Lower lobe of right lung (tissue), 2 donors: ENCODE measurements around the gene LY86. TPM values are rescaled to one million over a fixed set of nuclear protein-coding genes. Genes with fewer than 3 reads are reported as not detected.
"Not testable (repeated sequence)": the region's sequence is repeated elsewhere in the genome, so short reads cannot be mapped to it uniquely, and the experiment has no call there.

Experiments
- ATAC-seq, 2 donors: fragments of 200-7000 bp; cut with Tn5 transposase; one replicate each; pipeline ENCODE4 v1.9.1; 2020 to 2022; ENCODE audit warnings: mild to moderate bottlenecking in 2 of 2, moderate library complexity in 2 of 2
- DNase-seq: peaks from one replicate; pipeline ENCODE4 v3.0.0-alpha.2; 2020
- H3K27ac ChIP-seq: fragments of 200-600 bp; one replicate; pipeline ENCODE4 v1.8.0; 2022
- H3K27me3 ChIP-seq: fragments of 200-600 bp; one replicate; pipeline ENCODE4 v1.8.0; 2022; ENCODE audit warnings: low read depth
- H3K36me3 ChIP-seq: fragments of 200-600 bp; one replicate; pipeline ENCODE4 v1.8.0; 2022; ENCODE audit warnings: mild to moderate bottlenecking
- H3K4me1 ChIP-seq: fragments of 200-600 bp; one replicate; pipeline ENCODE4 v1.8.0; 2022
- H3K4me3 ChIP-seq: fragments of 200-600 bp; one replicate; pipeline ENCODE4 v1.8.0; 2022; ENCODE audit warnings: mild to moderate bottlenecking
- H3K9me3 ChIP-seq: fragments of 200-600 bp; one replicate; pipeline ENCODE4 v1.8.0; 2022
- CTCF ChIP-seq: fragments of 200-600 bp; IDR thresholded peaks from one replicate; pipeline ENCODE4 v1.8.0; 2022; ENCODE audit warnings: antibody characterized with exemption, mild to moderate bottlenecking
- intact Hi-C: fragments of 100-400 bp; cut with DNase I; formaldehyde crosslinking; loops from one replicate; pipeline ENCODE4 v1.11.0; 2022
- total RNA-seq: library from RNA; stranded (reverse); fragmentation: NEBNext Ultra II Directional; extraction: Animal tissue kit (Norgen Biotek cat#: 25700); gene quantifications from one replicate; pipeline ENCODE4 v1.2.1, GENCODE V29; 2021
- donor health status: DM: no; HTN: yes; CAD: no; lungs with severe emphysema.

The LY86 gene
- total RNA-seq, 1 donor from 2014 or later = 20.2 TPM

GRCh38 chr6:6605873-6606272 lies 17.4 kb downstream of the LY86 start:
- DNase-seq = no peak
- intact Hi-C loops = no loop called here
- H3K27ac ChIP-seq = no peak overlapping the region
- TF ChIP-seq CTCF = no peak
- H3K4me3 ChIP-seq = no peak overlapping the region
- peaks cover 10% of the 10 kb centered on the region for H3K9me3 ChIP-seq
- H3K4me1 ChIP-seq = no peaks in the 10 kb centered on the region
- no peak for ATAC-seq
- H3K36me3 ChIP-seq = no peaks in the 10 kb centered on the region
- no peaks in the 10 kb centered on the region for H3K27me3 ChIP-seq

- H3K4me1 ChIP-seq, ATAC-seq, H3K27me3 ChIP-seq, intact Hi-C loops, H3K36me3 ChIP-seq, H3K4me3 ChIP-seq, H3K9me3 ChIP-seq, H3K27ac ChIP-seq, DNase-seq: not testable (repeated sequence)
Observed at GRCh38 chr6:6606391-6607030, 18.0 kb downstream of the LY86 start.

GRCh38 chr6:6609450-6609849 lies 20.9 kb downstream of the LY86 start:
- Histone ChIP-seq H3K27ac (no peak overlapping the region), H3K4me3 (no peak overlapping the region), H3K9me3 (peaks cover 2% of the 10 kb centered on the region), H3K4me1 (no peaks in the 10 kb centered on the region), H3K27me3 (no peaks in the 10 kb centered on the region), H3K36me3 (no peaks in the 10 kb centered on the region)
- no peak for TF ChIP-seq CTCF
- intact Hi-C loops = no loop called here
- ATAC-seq = no peak
- no peak for DNase-seq

GRCh38 chr6:6610031-6610591 lies 21.6 kb downstream of the LY86 start:
- no peak for TF ChIP-seq CTCF
- no peaks in the 10 kb centered on the region for H3K36me3 ChIP-seq
- no peak overlapping the region for H3K27ac ChIP-seq
- H3K4me3 ChIP-seq = no peak overlapping the region
- intact Hi-C loops = no loop called here
- H3K4me1 ChIP-seq = no peaks in the 10 kb centered on the region
- H3K9me3 ChIP-seq = no peaks in the 10 kb centered on the region
- DNase-seq (no peak), ATAC-seq (peak; percentile 52 to 56)
- H3K27me3 ChIP-seq = no peaks in the 10 kb centered on the region

- ATAC-seq (no peak), DNase-seq (no peak)
- Histone ChIP-seq H3K4me1 (no peaks in the 10 kb centered on the region), H3K9me3 (no peaks in the 10 kb centered on the region), H3K4me3 (no peak overlapping the region), H3K27me3 (no peaks in the 10 kb centered on the region), H3K27ac (no peak overlapping the region), H3K36me3 (no peaks in the 10 kb centered on the region)
- intact Hi-C loops = no loop called here
- no peak for TF ChIP-seq CTCF
Observed at GRCh38 chr6:6611486-6611885, 23.0 kb downstream of the LY86 start.

- no peak for ATAC-seq
- H3K4me1 ChIP-seq = no peaks in the 10 kb centered on the region
- no peak for TF ChIP-seq CTCF
Observed at GRCh38 chr6:6612308-6612707, 23.8 kb downstream of the LY86 start.

GRCh38 chr6:6613103-6613718 lies 24.7 kb downstream of the LY86 start:
- H3K4me3 ChIP-seq, H3K27ac ChIP-seq, H3K4me1 ChIP-seq, H3K9me3 ChIP-seq, H3K36me3 ChIP-seq, intact Hi-C loops, DNase-seq, ATAC-seq, H3K27me3 ChIP-seq: not testable (repeated sequence)

More at GRCh38 chr6:6612308-6612707, 23.8 kb downstream of the LY86 start:
- H3K4me3 ChIP-seq = no peak overlapping the region
- H3K27me3 ChIP-seq = no peaks in the 10 kb centered on the region
- H3K36me3 ChIP-seq = no peaks in the 10 kb centered on the region
- no peak for DNase-seq
- H3K27ac ChIP-seq = no peak overlapping the region
- no peaks in the 10 kb centered on the region for H3K9me3 ChIP-seq
- intact Hi-C loops = no loop called here
